HepG2 (cell line): ENCODE measurements around the gene CCNB1. TPM values are rescaled to one million over a fixed set of nuclear protein-coding genes. Genes with fewer than 3 reads are reported as not detected.

Experiments used
- AHR ChIP-seq: IDR thresholded peaks from 2 replicates; pipeline ENCODE4 v1.6.1; 2018; ENCODE audit warnings: missing genetic modification reagents, missing compliant biosample characterization
- ATAD3A ChIP-seq: sonication (generic); formaldehyde crosslinking; IDR thresholded peaks from 2 replicates; pipeline ENCODE4 v1.4.0; 2020; ENCODE audit warnings: missing genetic modification reagents
- CENPT ChIP-seq: sonication (generic); formaldehyde crosslinking; IDR thresholded peaks from 2 replicates; pipeline ENCODE4 v1.8.0; 2022; ENCODE audit warnings: low read depth, mild to moderate bottlenecking, moderate library complexity, missing genetic modification reagents
- FIP1L1 ChIP-seq: fragments of 200-400 bp; formaldehyde crosslinking; IDR thresholded peaks from 2 replicates; pipeline ENCODE4 v1.6.1; 2018; ENCODE audit warnings: low read depth, mild to moderate bottlenecking, low read length, moderate library complexity, borderline replicate concordance; ENCODE audit not compliant: insufficient read depth
- FOXP1 ChIP-seq, 2 experiments: fragments of 450-650 bp in 1 of 2; IDR thresholded peaks; 2 replicates each; pipeline ENCODE4 v1.6.1; 2017 to 2018; ENCODE audit warnings: antibody characterized with exemption in 1 of 2
- HMG20A ChIP-seq: IDR thresholded peaks from 2 replicates; pipeline ENCODE4 v1.6.1; 2016; ENCODE audit warnings: borderline replicate concordance
- KLF9 ChIP-seq: IDR thresholded peaks from 2 replicates; pipeline ENCODE4 v1.6.1; 2016; ENCODE audit warnings: low read depth
- MTF2 ChIP-seq: sonication (generic); formaldehyde crosslinking; IDR thresholded peaks from 2 replicates; pipeline ENCODE4 v1.5.0; 2020; ENCODE audit warnings: missing genetic modification reagents, borderline replicate concordance
- NR3C1 ChIP-seq: sonication (generic); formaldehyde crosslinking; IDR thresholded peaks from 2 replicates; pipeline ENCODE4 v1.4.0; 2020; ENCODE audit warnings: missing genetic modification reagents
- TEAD3 ChIP-seq: optimal IDR thresholded peaks from 2 replicates; pipeline ENCODE3; 2016; ENCODE audit warnings: borderline replicate concordance
- TRAFD1 ChIP-seq: sonication (generic); formaldehyde crosslinking; IDR thresholded peaks from 2 replicates; pipeline ENCODE4 v1.5.1; 2020; ENCODE audit warnings: missing genetic modification reagents, mild to moderate bottlenecking, borderline replicate concordance
- ZBTB10 ChIP-seq: sonication (generic); formaldehyde crosslinking; IDR thresholded peaks from 2 replicates; pipeline ENCODE4 v1.4.0; 2020; ENCODE audit warnings: missing genetic modification reagents, borderline replicate concordance
- ZBTB44 ChIP-seq: sonication (generic); formaldehyde crosslinking; IDR thresholded peaks from 2 replicates; pipeline ENCODE4 v1.4.0; 2020; ENCODE audit warnings: missing genetic modification reagents
- ZGPAT ChIP-seq: IDR thresholded peaks from 2 replicates; pipeline ENCODE4 v1.6.1; 2016; ENCODE audit warnings: mild to moderate bottlenecking
- ZNF362 ChIP-seq: sonication (generic); formaldehyde crosslinking; IDR thresholded peaks from 2 replicates; pipeline ENCODE4 v1.4.0; 2020; ENCODE audit warnings: missing genetic modification reagents, mild to moderate bottlenecking, borderline replicate concordance
- ZNF496 ChIP-seq: sonication (generic); formaldehyde crosslinking; IDR thresholded peaks from 2 replicates; pipeline ENCODE4 v1.8.1; 2023; ENCODE audit warnings: mild to moderate bottlenecking, moderate library complexity, missing genetic modification reagents; ENCODE audit not compliant: insufficient replicate concordance
- ZNF567 ChIP-seq: sonication (generic); formaldehyde crosslinking; IDR thresholded peaks from 2 replicates; pipeline ENCODE4 v1.8.1; 2023; ENCODE audit warnings: mild to moderate bottlenecking, missing genetic modification reagents, borderline replicate concordance
- ZNF7 ChIP-seq: IDR thresholded peaks from 2 replicates; pipeline ENCODE4 v1.6.1; 2016; ENCODE audit warnings: missing biosample characterization, missing genetic modification reagents
- ZNF782 ChIP-seq: sonication (generic); formaldehyde crosslinking; IDR thresholded peaks from 2 replicates; pipeline ENCODE4 v1.4.0; 2020; ENCODE audit warnings: missing genetic modification reagents, mild to moderate bottlenecking, borderline replicate concordance
- ZNF816 ChIP-seq: sonication (generic); formaldehyde crosslinking; IDR thresholded peaks from 2 replicates; pipeline ENCODE4 v1.8.0; 2022; ENCODE audit warnings: missing genetic modification reagents, mild to moderate bottlenecking, borderline replicate concordance
- polyA plus RNA-seq, 8 experiments: library from polyadenylated mRNA; depleted of rRNA in 3 of 8; stranded (reverse) in 7 of 8; unstranded in 1 of 8; fragments of >200 nt; fragmentation: Illumina TruSeq in 4 of 8; extraction: Trizol in 4 of 8; gene quantifications; 2 replicates each; pipeline versions ENCODE4 v1.2.1 to v1.2.3, GENCODE V29; 2011 to 2016; ENCODE audit warnings: low read depth in 4 of 8, missing spikeins in 1 of 8, mixed read lengths in 1 of 8; ENCODE audit not compliant: insufficient read depth in 1 of 8
- total RNA-seq, 5 experiments: library from RNA; depleted of rRNA; stranded (reverse); fragments of >200 nt; fragmentation: Illumina TruSeq; extraction: Trizol; gene quantifications; 2 replicates each; pipeline ENCODE4 v1.2.3, GENCODE V29; 2016; ENCODE audit warnings: low read depth in 1 of 5

The CCNB1 gene
- total and polyA plus RNA-seq, 2 of the 13 experiments (the other 11 are each of a cell fraction or from before 2014, with no cell fraction given) = 82.3 to 316 TPM

GRCh38 chr5:69189162-69190086 is 22.5 kb downstream of the CCNB1 start, which contains the start of gene CENPH (continued):
- TF ChIP-seq ZNF362 (CRISPR knock-in tag) (peak; percentile 62), ZNF816 (peak; percentile 88), CENPT (CRISPR knock-in tag) (peak; percentile 71; the same call in 1 of the 2 replicates), FIP1L1 (peak; percentile 59; the same call in 1 of the 2 replicates), MTF2 (no peak), ZNF496 (CRISPR knock-in tag) (no peak), ATAD3A (CRISPR knock-in tag) (no peak), TEAD3 (CRISPR knock-in tag) (no peak), KLF9 (CRISPR knock-in tag) (0 out of 2 replicates have a peak, but pooled peaks have one; percentile 49), ZBTB44 (CRISPR knock-in tag) (no peak), TRAFD1 (CRISPR knock-in tag) (no peak), ZNF7 (CRISPR knock-in tag) (no peak), HMG20A (no peak), ZNF782 (CRISPR knock-in tag) (no peak), AHR (CRISPR knock-in tag) (no peak; the same call in 1 of the 2 replicates), ZGPAT (CRISPR knock-in tag) (peak; percentile 80; the same call in 1 of the 2 replicates), ZNF567 (no peak), FOXP1 (IDR thresholded peaks at IDR 0.05) (no peak), FOXP1 (CRISPR knock-in tag; IDR thresholded peaks at IDR 0.05) (no peak), ZBTB10 (no peak), NR3C1 (CRISPR knock-in tag) (no peak)
